K562 (cell line): Measurements from ENCODE around the gene SLC26A1. TPM values are rescaled to one million over a fixed set of nuclear protein-coding genes. Genes with fewer than 3 reads are reported as not detected.
A peak's percentile ranks its signal among the peaks of the same experiment; 100 is the strongest.

ENCODE experiments used
- ATF7 ChIP-seq: fragments of 450-650 bp; IDR thresholded peaks from 2 replicates; pipeline ENCODE4 v1.7.1; 2014; ENCODE audit warnings: mild to moderate bottlenecking, moderate library complexity
- ETV1 ChIP-seq: fragments of 450-650 bp; conservative IDR thresholded peaks from 2 replicates; pipeline ENCODE4 v1.6.1; 2016; ENCODE audit warnings: missing genetic modification characterization, control low read depth, low read depth, missing compliant biosample characterization
- HDAC1 ChIP-seq, 2 experiments: fragments of 450-650 bp; IDR thresholded peaks; 2 replicates each; pipeline ENCODE4 v1.6.1; 2016 to 2017; ENCODE audit warnings: inconsistent platforms in 1 of 2, mild to moderate bottlenecking in 1 of 2, moderate library complexity in 1 of 2
- KLF13 ChIP-seq: fragments of 450-650 bp; IDR thresholded peaks from 2 replicates; pipeline ENCODE4 v1.6.1; 2016; ENCODE audit warnings: missing genetic modification characterization, low read depth, mild to moderate bottlenecking, missing compliant biosample characterization, moderate library complexity, borderline replicate concordance
- MAZ ChIP-seq, 2 experiments: fragments of 450-650 bp in 1 of 2; sonication (generic) in 1 of 2; formaldehyde crosslinking; IDR thresholded peaks in 1 of 2; conservative IDR thresholded peaks in 1 of 2; 2 replicates each; pipeline versions ENCODE4 v1.4.0 to v1.5.0; 2020; ENCODE audit warnings: mild to moderate bottlenecking in 1 of 2, missing genetic modification reagents in 1 of 2
- MCM3 ChIP-seq: fragments of 450-650 bp; IDR thresholded peaks from 2 replicates; pipeline ENCODE4 v1.6.1; 2016
- NR1H2 ChIP-seq: sonication (generic); formaldehyde crosslinking; IDR thresholded peaks from 2 replicates; pipeline ENCODE4 v1.4.0; 2020; ENCODE audit warnings: mild to moderate bottlenecking, missing genetic modification reagents
- POLR2B ChIP-seq: fragments of 450-650 bp; IDR thresholded peaks from 2 replicates; pipeline ENCODE4 v1.6.1; 2018; ENCODE audit warnings: low read depth; ENCODE audit not compliant: partially characterized antibody
- POLR2H ChIP-seq: IDR thresholded peaks from 2 replicates; pipeline ENCODE4 v1.6.1; 2016; ENCODE audit warnings: missing genetic modification characterization, low read depth, mild to moderate bottlenecking, control low read depth, missing compliant biosample characterization, moderate library complexity
- POLR3A ChIP-seq: IDR thresholded peaks from 2 replicates; pipeline ENCODE4 v1.6.1; 2011; ENCODE audit warnings: borderline replicate concordance, mild to moderate bottlenecking, moderate library complexity; ENCODE audit not compliant: insufficient read length, insufficient read depth; ENCODE audit errors: extremely low read depth
- RBFOX2 ChIP-seq: fragments of 200-400 bp; formaldehyde crosslinking; IDR thresholded peaks from 2 replicates; pipeline ENCODE4 v1.6.1; 2017; ENCODE audit warnings: low read depth, mild to moderate bottlenecking, low read length, moderate library complexity
- RFX1 ChIP-seq: fragments of 450-650 bp; IDR thresholded peaks from 2 replicates; pipeline ENCODE4 v1.6.1; 2016; ENCODE audit warnings: mild to moderate bottlenecking, moderate library complexity
- RNF2 ChIP-seq: sonication (generic); IDR thresholded peaks from 2 replicates; pipeline ENCODE4 v1.6.1; 2016
- SMAD2 ChIP-seq: fragments of 150-350 bp; IDR thresholded peaks from 2 replicates; pipeline ENCODE4 v1.6.1; 2014; ENCODE audit warnings: low read depth, mild to moderate bottlenecking, low read length
- SREBF2 ChIP-seq: sonication (generic); formaldehyde crosslinking; IDR thresholded peaks from 2 replicates; pipeline ENCODE4 v1.4.0; 2020; ENCODE audit warnings: mild to moderate bottlenecking, missing genetic modification reagents
- TAF9B ChIP-seq: fragments of 450-650 bp; IDR thresholded peaks from 2 replicates; pipeline ENCODE4 v1.6.1; 2018; ENCODE audit warnings: mild to moderate bottlenecking; ENCODE audit not compliant: partially characterized antibody
- TBP ChIP-seq: optimal IDR thresholded peaks from 2 replicates; pipeline ENCODE3; 2011; ENCODE audit warnings: low read depth, low read length, improper control_type of control experiment
- YY1 ChIP-seq, 3 experiments: IDR thresholded peaks; 2 replicates each; pipeline ENCODE4 v1.6.1; 2011; ENCODE audit warnings: low read length in 2 of 3, mild to moderate bottlenecking in 2 of 3, moderate library complexity in 2 of 3, borderline replicate concordance in 1 of 3, control low read depth in 1 of 3, low read depth in 1 of 3; ENCODE audit not compliant: insufficient read depth in 3 of 3, insufficient replicate concordance in 2 of 3, control insufficient read depth in 1 of 3, insufficient read length in 1 of 3; ENCODE audit errors: extremely low read depth in 1 of 3
- ZNF507 ChIP-seq: conservative IDR thresholded peaks from 2 replicates; pipeline ENCODE4 v1.6.1; 2017; ENCODE audit warnings: missing genetic modification characterization, missing compliant biosample characterization
- ZNF584 ChIP-seq: fragments of 200-800 bp; sonication (Bioruptor generic); IDR thresholded peaks from 2 replicates; pipeline ENCODE4 v1.6.1; 2016; ENCODE audit warnings: low read depth, mild to moderate bottlenecking, missing genetic modification characterization, missing compliant biosample characterization
- polyA plus RNA-seq, 8 experiments: library from polyadenylated mRNA; depleted of rRNA in 4 of 8; stranded (reverse) in 5 of 8; unstranded in 3 of 8; fragments of >200 nt; fragmentation: Nextera tagmentation in 2 of 8; fragmentation: Illumina TruSeq in 1 of 8; extraction: Ambion mirVana in 2 of 8; extraction: Trizol in 1 of 8; gene quantifications; 2 replicates each; pipeline versions ENCODE4 v1.2.1 to v1.2.3, GENCODE V29; 2011 to 2014; ENCODE audit warnings: inconsistent platforms in 1 of 8, missing spikeins in 1 of 8
- total RNA-seq, 7 experiments: library from RNA; depleted of rRNA in 6 of 7; stranded (reverse); fragments of >200 nt in 6 of 7; fragmentation: Illumina TruSeq in 2 of 7; extraction: Trizol in 2 of 7; gene quantifications; 2 replicates each; pipeline versions ENCODE4 v1.2.1 to v1.2.3, GENCODE V29; 2011 to 2021; ENCODE audit warnings: low replicate concordance in 1 of 7
- TF ChIP-seq, protein P1 (sequence below): fragments of 250-450 bp; sonication (Bioruptor Pico); IDR thresholded peaks from 2 replicates; pipeline ENCODE4 v1.4.0; 2020

Gene SLC26A1
- total and polyA plus RNA-seq, 9 of the 15 experiments (the other 6 are each of a cell fraction or from before 2014, with no cell fraction given): 0.11 to 4.2 (median 0.95) TPM

DNA sequence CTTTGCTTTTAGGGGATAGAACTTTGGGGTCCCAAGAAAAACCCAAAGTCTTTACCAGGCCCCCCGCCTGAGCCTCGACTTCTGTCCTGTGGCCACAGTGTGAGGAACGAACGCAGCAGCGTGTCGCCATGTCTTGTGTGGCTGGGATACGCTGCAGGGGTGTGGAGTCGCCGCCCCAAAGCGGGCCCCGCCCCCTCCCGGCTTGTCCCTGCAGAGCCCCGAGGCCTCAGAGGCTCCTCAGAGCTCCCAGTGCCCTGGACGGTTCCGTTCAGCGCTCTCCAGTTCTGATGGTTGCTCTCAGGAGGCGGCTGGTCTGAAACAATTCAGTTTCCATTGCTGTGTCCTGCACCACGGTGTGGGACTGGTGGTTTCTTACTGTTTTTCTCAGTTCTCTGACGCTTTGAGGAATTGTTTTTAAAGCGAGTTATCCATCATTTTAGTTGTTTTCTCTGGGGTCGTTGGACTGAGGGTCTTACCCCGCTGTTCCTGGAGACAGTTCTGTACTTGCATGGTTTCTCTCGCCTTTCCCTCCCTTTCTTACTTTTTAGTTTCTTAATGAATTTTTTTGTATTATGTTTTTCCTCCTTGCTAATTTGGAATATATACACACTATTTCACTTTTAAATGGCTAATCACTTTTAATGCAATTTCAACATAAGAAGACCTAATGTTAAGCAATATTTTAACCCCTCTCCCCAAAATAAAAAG, 7.9 kb downstream of the SLC26A1 start (continued):
- peak; percentile 42 for TF ChIP-seq TAF9B
- TF ChIP-seq ZNF584 (CRISPR knock-in tag): no peak
- peak; percentile 73 for TF ChIP-seq TBP
- TF ChIP-seq RFX1: no peak
- peak; percentile 28; the same call in 1 of the 2 replicates for TF ChIP-seq RNF2
- no peak for TF ChIP-seq SMAD2
- TF ChIP-seq ZNF507 (tag): no peak
- TF ChIP-seq HDAC1 (IDR thresholded peaks at IDR 0.05): 0 out of 4 replicates have a peak, but pooled peaks of 1 of the 2 experiments have one; percentile 38
- TF ChIP-seq KLF13 (tag): peak; percentile 58; the same call in 1 of the 2 replicates
- peak; percentile 4 for TF ChIP-seq POLR3A
- TF ChIP-seq NR1H2 (CRISPR knock-in tag): no peak
- TF ChIP-seq ETV1 (tag): no peak
- no peak for TF ChIP-seq SREBF2
- TF ChIP-seq, protein P1, sequence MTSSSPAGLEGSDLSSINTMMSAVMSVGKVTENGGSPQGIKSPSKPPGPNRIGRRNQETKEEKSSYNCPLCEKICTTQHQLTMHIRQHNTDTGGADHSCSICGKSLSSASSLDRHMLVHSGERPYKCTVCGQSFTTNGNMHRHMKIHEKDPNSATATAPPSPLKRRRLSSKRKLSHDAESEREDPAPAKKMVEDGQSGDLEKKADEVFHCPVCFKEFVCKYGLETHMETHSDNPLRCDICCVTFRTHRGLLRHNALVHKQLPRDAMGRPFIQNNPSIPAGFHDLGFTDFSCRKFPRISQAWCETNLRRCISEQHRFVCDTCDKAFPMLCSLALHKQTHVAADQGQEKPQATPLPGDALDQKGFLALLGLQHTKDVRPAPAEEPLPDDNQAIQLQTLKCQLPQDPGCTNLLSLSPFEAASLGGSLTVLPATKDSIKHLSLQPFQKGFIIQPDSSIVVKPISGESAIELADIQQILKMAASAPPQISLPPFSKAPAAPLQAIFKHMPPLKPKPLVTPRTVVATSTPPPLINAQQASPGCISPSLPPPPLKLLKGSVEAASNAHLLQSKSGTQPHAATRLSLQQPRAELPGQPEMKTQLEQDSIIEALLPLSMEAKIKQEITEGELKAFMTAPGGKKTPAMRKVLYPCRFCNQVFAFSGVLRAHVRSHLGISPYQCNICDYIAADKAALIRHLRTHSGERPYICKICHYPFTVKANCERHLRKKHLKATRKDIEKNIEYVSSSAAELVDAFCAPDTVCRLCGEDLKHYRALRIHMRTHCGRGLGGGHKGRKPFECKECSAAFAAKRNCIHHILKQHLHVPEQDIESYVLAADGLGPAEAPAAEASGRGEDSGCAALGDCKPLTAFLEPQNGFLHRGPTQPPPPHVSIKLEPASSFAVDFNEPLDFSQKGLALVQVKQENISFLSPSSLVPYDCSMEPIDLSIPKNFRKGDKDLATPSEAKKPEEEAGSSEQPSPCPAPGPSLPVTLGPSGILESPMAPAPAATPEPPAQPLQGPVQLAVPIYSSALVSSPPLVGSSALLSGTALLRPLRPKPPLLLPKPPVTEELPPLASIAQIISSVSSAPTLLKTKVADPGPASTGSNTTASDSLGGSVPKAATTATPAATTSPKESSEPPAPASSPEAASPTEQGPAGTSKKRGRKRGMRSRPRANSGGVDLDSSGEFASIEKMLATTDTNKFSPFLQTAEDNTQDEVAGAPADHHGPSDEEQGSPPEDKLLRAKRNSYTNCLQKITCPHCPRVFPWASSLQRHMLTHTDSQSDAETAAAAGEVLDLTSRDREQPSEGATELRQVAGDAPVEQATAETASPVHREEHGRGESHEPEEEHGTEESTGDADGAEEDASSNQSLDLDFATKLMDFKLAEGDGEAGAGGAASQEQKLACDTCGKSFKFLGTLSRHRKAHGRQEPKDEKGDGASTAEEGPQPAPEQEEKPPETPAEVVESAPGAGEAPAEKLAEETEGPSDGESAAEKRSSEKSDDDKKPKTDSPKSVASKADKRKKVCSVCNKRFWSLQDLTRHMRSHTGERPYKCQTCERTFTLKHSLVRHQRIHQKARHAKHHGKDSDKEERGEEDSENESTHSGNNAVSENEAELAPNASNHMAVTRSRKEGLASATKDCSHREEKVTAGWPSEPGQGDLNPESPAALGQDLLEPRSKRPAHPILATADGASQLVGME (CRISPR knock-in tag): no peak
- TF ChIP-seq MCM3: no peak
- TF ChIP-seq RBFOX2: peak; percentile 81
- peak; percentile 55 for TF ChIP-seq ATF7
- peak; percentile 49 for TF ChIP-seq POLR2B
- TF ChIP-seq YY1 (IDR thresholded peaks at IDR 0.05; ENCODE audit: borderline replicate concordance in 1 of 3, control insufficient read depth in 1 of 3, extremely low read depth in 1 of 3, insufficient read depth in 3 of 3, insufficient read length in 1 of 3, insufficient replicate concordance in 2 of 3, low read depth in 1 of 3, low read length in 2 of 3): peak; percentile 43 to 92 (median 80)
- peak; percentile 56 for TF ChIP-seq POLR2H
- peak in 1 of 2 experiments; percentile 79; a peak in 2 of 4 replicates for TF ChIP-seq MAZ (CRISPR knock-in tag; conservative IDR thresholded peaks at IDR 0.05 in 1 of 2, IDR thresholded peaks at IDR 0.05 in 1 of 2)
